ENCODE data around the gene DOK7. TPM values are rescaled to one million over a fixed set of nuclear protein-coding genes. Genes with fewer than 3 reads are reported as not detected.

DOK7 gene
- total and polyA plus RNA-seq, 2 of the 4 experiments (the other 2 are of a cell fraction): not detected

DNA sequence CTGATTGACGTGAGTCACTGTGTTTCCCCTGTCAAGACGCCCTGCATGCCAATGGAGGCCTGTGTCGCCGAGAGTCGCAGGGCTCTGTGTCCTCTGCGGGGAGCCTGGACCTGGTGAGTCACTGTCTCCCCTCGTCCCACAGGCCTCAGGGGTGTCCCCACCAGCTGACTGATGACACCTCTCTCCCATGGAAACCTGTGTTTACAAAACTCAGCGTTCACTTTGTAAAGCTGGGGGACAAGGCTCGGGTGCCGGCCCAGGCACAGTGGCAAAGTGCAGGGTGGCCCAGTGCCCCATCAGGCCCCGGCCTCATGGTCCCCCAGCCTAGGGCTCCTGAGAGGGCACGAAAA, 42.5 kb upstream of the DOK7 start:
- in situ Hi-C loops (cut with MboI; ENCODE audit: low sequenced_read_pairs): no loop called here
- H4K8ac ChIP-seq (ENCODE audit: low read depth in 2 of 2, low read length in 2 of 2): no peak overlapping the region
- no peak overlapping the region for H3K56ac ChIP-seq (ENCODE audit: extremely low read depth, insufficient read depth, low read length)
- dilution Hi-C loops (cut with HindIII; ENCODE audit: low sequenced_read_pairs, unreplicated experiment): no loop called here
- no peak overlapping the region for H2AFZ ChIP-seq (replicated peaks; ENCODE audit: low read length, poor library complexity)
- BruUV-seq (replicated peaks): no TSS peak
- H3K9ac ChIP-seq (ENCODE audit: low read depth, low read length): no peak overlapping the region
- no peaks in the 10 kb centered on the region for H3K9me3 ChIP-seq (ENCODE audit: control insufficient read depth, insufficient read depth, low read length)
- WGBS, 2 experiments (ENCODE audit: extremely low coverage in 2 of 2, insufficient read length in 1 of 2): 78% methylated on average over 5 of the region's 12 CpGs; no CpG with 5 or more reads in 1 of the 2 experiments
- no peak overlapping the region for H3K4me2 ChIP-seq (ENCODE audit: low read depth, low read length)
- CTCF ChIA-PET: no interaction called here
- TF ChIP-seq RAD21 (IDR thresholded peaks at IDR 0.05; ENCODE audit: low read length) (no peak), MAFK (IDR thresholded peaks at IDR 0.05; ENCODE audit: low read depth, low read length) (no peak), RFX5 (IDR thresholded peaks at IDR 0.05; ENCODE audit: low read depth, low read length) (no peak), SMC3 (IDR thresholded peaks at IDR 0.05; ENCODE audit: low read depth, low read length) (no peak), NFE2L2 (IDR thresholded peaks at IDR 0.05; ENCODE audit: low read depth, low read length) (no peak), FOS (IDR thresholded peaks at IDR 0.05; ENCODE audit: low read depth, low read length) (no peak), CEBPB (IDR thresholded peaks at IDR 0.05; ENCODE audit: low read depth, low read length) (no peak), RCOR1 (IDR thresholded peaks at IDR 0.05; ENCODE audit: insufficient replicate concordance, low read length) (no peak), CHD1 (IDR thresholded peaks at IDR 0.05; ENCODE audit: low read depth, low read length) (no peak), MXI1 (IDR thresholded peaks at IDR 0.05; ENCODE audit: borderline replicate concordance, low read depth, low read length) (no peak)
- TF ChIP-seq, protein P1, sequence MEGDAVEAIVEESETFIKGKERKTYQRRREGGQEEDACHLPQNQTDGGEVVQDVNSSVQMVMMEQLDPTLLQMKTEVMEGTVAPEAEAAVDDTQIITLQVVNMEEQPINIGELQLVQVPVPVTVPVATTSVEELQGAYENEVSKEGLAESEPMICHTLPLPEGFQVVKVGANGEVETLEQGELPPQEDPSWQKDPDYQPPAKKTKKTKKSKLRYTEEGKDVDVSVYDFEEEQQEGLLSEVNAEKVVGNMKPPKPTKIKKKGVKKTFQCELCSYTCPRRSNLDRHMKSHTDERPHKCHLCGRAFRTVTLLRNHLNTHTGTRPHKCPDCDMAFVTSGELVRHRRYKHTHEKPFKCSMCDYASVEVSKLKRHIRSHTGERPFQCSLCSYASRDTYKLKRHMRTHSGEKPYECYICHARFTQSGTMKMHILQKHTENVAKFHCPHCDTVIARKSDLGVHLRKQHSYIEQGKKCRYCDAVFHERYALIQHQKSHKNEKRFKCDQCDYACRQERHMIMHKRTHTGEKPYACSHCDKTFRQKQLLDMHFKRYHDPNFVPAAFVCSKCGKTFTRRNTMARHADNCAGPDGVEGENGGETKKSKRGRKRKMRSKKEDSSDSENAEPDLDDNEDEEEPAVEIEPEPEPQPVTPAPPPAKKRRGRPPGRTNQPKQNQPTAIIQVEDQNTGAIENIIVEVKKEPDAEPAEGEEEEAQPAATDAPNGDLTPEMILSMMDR (conservative IDR thresholded peaks at IDR 0.05; ENCODE audit: low read depth, low read length): no peak
- TF ChIP-seq, protein P2, sequence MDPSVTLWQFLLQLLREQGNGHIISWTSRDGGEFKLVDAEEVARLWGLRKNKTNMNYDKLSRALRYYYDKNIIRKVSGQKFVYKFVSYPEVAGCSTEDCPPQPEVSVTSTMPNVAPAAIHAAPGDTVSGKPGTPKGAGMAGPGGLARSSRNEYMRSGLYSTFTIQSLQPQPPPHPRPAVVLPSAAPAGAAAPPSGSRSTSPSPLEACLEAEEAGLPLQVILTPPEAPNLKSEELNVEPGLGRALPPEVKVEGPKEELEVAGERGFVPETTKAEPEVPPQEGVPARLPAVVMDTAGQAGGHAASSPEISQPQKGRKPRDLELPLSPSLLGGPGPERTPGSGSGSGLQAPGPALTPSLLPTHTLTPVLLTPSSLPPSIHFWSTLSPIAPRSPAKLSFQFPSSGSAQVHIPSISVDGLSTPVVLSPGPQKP (IDR thresholded peaks at IDR 0.05; ENCODE audit: borderline replicate concordance, low read depth, low read length): no peak
- no peaks in the 10 kb centered on the region for H3K27me3 ChIP-seq (ENCODE audit: control insufficient read depth, insufficient read depth, low read length)
- intact Hi-C loops (cut with micrococcal nuclease): no loop called here
- H3K9me1 ChIP-seq (ENCODE audit: insufficient read depth, low read length): 0 out of 2 replicates have a peak, but pooled peaks cover 8% of the 10 kb centered on the region
- no peak overlapping the region for H2BK120ac ChIP-seq (ENCODE audit: low read depth, low read length)
- no peak overlapping the region for H3K27ac ChIP-seq (ENCODE audit: insufficient read depth, low read length)
- no peak overlapping the region for H3K14ac ChIP-seq (replicated peaks; ENCODE audit: low read depth, low read length)
- POLR2A ChIA-PET (ENCODE audit: unreplicated experiment): no interaction called here
- no peak overlapping the region for H3K18ac ChIP-seq (ENCODE audit: low read depth, low read length)
- no peak overlapping the region for H3K23ac ChIP-seq (ENCODE audit: low read depth, low read length)
- H4K5ac ChIP-seq (ENCODE audit: low read depth, low read length): no peak overlapping the region
- H3K36me3 ChIP-seq (ENCODE audit: control insufficient read depth, insufficient read depth, low read length): peaks cover 35% of the 10 kb centered on the region
- no peak overlapping the region for H2AK5ac ChIP-seq (ENCODE audit: low read depth, low read length)
- H2BK5ac ChIP-seq (ENCODE audit: low read depth, low read length, poor library complexity, severe bottlenecking): no peak overlapping the region
- no peak for ATAC-seq (ENCODE audit: low read depth)
- H2AK9ac ChIP-seq (replicated peaks; ENCODE audit: low read depth, low read length, poor library complexity): no peak overlapping the region
- no peak for DNase-seq
- H3K4me1 ChIP-seq (ENCODE audit: control insufficient read depth, insufficient read depth, low read length): no peaks in the 10 kb centered on the region
- H2BK15ac ChIP-seq (ENCODE audit: low read depth, low read length): no peak overlapping the region
- H4K91ac ChIP-seq (ENCODE audit: insufficient read depth, low read depth, low read length): no peak overlapping the region
- H4K20me1 ChIP-seq (ENCODE audit: insufficient read depth, low read length): no peaks in the 10 kb centered on the region
- H2BK20ac ChIP-seq (ENCODE audit: low read depth, low read length): no peak overlapping the region
- H3K4me3 ChIP-seq (ENCODE audit: insufficient read depth, low read depth, low read length): no peak overlapping the region
- no peak overlapping the region for H3K4ac ChIP-seq (ENCODE audit: low read depth, low read length)
- peaks cover 0 to 4% of the 10 kb centered on the region in 2 experiments; a peak in 1 of 4 replicates for H3K79me1 ChIP-seq (ENCODE audit: low read depth in 1 of 2, low read length in 2 of 2)
